Astrocyte (in vitro differentiated cells and primary cell): Measurements from ENCODE around the gene KCND2. TPM values are rescaled to one million over a fixed set of nuclear protein-coding genes. Genes with fewer than 3 reads are reported as not detected.
"Not testable (repeated sequence)": the region's sequence is repeated elsewhere in the genome, so short reads cannot be mapped to it uniquely, and the experiment has no call there.

Experiments
- DNase-seq: peaks from one replicate; pipeline ENCODE4 v3.0.0-alpha.2; 2010; ENCODE audit warnings: low read depth
- FAIRE-seq: peaks from 2 replicates; lab custom pipeline; 2011; peaks lifted over from hg19 to GRCh38; lab: Jason Lieb, UNC
- H2AFZ ChIP-seq: 2 replicates; pipeline ENCODE4 v1.6.0; 2012; ENCODE audit warnings: low read depth, low read length, inconsistent platforms
- H3K27ac ChIP-seq: 2 replicates; pipeline ENCODE4 v1.5.1; 2011; ENCODE audit warnings: low read depth, low read length, inconsistent platforms
- H3K27me3 ChIP-seq: 2 replicates; pipeline ENCODE4 v1.6.0; 2011; ENCODE audit warnings: low read length, inconsistent platforms; ENCODE audit not compliant: insufficient read depth
- H3K36me3 ChIP-seq: 2 replicates; pipeline ENCODE4 v1.5.1; 2011; ENCODE audit warnings: low read length, inconsistent platforms; ENCODE audit not compliant: insufficient read depth
- H3K4me1 ChIP-seq: 2 replicates; pipeline ENCODE4 v1.5.1; 2011; ENCODE audit warnings: low read length, inconsistent platforms; ENCODE audit not compliant: insufficient read depth
- H3K4me2 ChIP-seq: 2 replicates; pipeline ENCODE4 v1.6.0; 2012; ENCODE audit warnings: low read length, inconsistent platforms
- H3K4me3 ChIP-seq: 2 replicates; pipeline ENCODE4 v1.5.1; 2011; ENCODE audit warnings: low read depth, mild to moderate bottlenecking, low read length, inconsistent platforms; ENCODE audit not compliant: insufficient read depth
- H3K79me2 ChIP-seq: 2 replicates; pipeline ENCODE4 v1.6.0; 2012; ENCODE audit warnings: mild to moderate bottlenecking, low read length, inconsistent platforms; ENCODE audit not compliant: insufficient read depth
- H3K9ac ChIP-seq: 2 replicates; pipeline ENCODE4 v1.6.0; 2012; ENCODE audit warnings: mild to moderate bottlenecking, low read length, inconsistent platforms
- H3K9me3 ChIP-seq: 2 replicates; pipeline ENCODE4 v1.5.1; 2012; ENCODE audit warnings: low read depth, mild to moderate bottlenecking, low read length, inconsistent platforms; ENCODE audit not compliant: insufficient read depth
- H4K20me1 ChIP-seq: 2 replicates; pipeline ENCODE4 v1.6.0; 2012; ENCODE audit warnings: low read length, inconsistent platforms; ENCODE audit not compliant: insufficient read depth
- H3K27ac Mint-ChIP-seq: one replicate; pipeline ENCODE4 v1.8.0; 2021; ENCODE audit warnings: mild to moderate bottlenecking, mixed read lengths; ENCODE audit not compliant: unreplicated experiment
- H3K27me3 Mint-ChIP-seq: one replicate; pipeline ENCODE4 v1.8.0; 2021; ENCODE audit warnings: low read depth, mixed read lengths; ENCODE audit not compliant: unreplicated experiment
- H3K36me3 Mint-ChIP-seq: one replicate; pipeline ENCODE4 v1.8.0; 2021; ENCODE audit warnings: low read depth, mixed read lengths; ENCODE audit not compliant: unreplicated experiment
- H3K4me1 Mint-ChIP-seq: one replicate; pipeline ENCODE4 v1.8.0; 2021; ENCODE audit warnings: low read depth, mixed read lengths; ENCODE audit not compliant: unreplicated experiment
- H3K4me3 Mint-ChIP-seq: one replicate; pipeline ENCODE4 v1.8.0; 2021; ENCODE audit warnings: mild to moderate bottlenecking, moderate library complexity, mixed read lengths; ENCODE audit not compliant: unreplicated experiment
- H3K9me3 Mint-ChIP-seq: one replicate; pipeline ENCODE4 v1.8.0; 2021; ENCODE audit warnings: mild to moderate bottlenecking, mixed read lengths; ENCODE audit not compliant: unreplicated experiment
- EZH2 ChIP-seq: IDR thresholded peaks from 2 replicates; pipeline ENCODE4 v1.6.1; 2012; ENCODE audit warnings: mild to moderate bottlenecking, low read length, inconsistent platforms; ENCODE audit not compliant: insufficient read depth
- total RNA-seq: library from RNA; stranded (reverse); gene quantifications from 2 replicates; pipeline ENCODE4 v1.2.1, GENCODE V29; 2021
- TF ChIP-seq, protein P1 (sequence below): IDR thresholded peaks from 2 replicates; pipeline ENCODE4 v1.5.1; 2011; ENCODE audit warnings: low read depth, mild to moderate bottlenecking, inconsistent platforms, low read length, moderate library complexity; ENCODE audit not compliant: insufficient read depth

Gene KCND2
- total RNA-seq, 1 donor from 2014 or later = 0.30 TPM

DNA sequence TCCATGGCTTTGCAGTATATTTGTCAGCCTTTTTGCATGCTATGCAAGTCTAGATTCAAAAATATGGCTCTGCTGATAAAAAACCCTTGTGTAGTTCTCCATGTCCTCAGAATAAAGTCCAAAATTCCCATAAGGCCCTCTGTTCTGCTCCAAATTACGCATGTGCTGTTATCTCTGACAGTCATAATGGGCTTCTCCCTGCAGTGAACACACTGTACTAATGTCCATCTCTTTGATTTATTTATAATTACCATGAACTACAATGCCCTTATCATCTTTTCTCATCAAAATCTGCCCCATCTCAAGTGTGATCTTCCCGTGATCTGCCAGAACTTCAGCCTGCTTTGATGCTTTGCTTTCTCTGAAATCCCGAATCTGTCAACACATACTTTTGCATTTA lies 497.2 kb downstream of the KCND2 start:
- Histone ChIP-seq H2AFZ (no peak overlapping the region), H4K20me1 (no peaks in the 10 kb centered on the region), H3K36me3 (no peaks in the 10 kb centered on the region), H3K27ac (no peak overlapping the region), H3K9ac (no peak overlapping the region), H3K4me3 (no peak overlapping the region), H3K27me3 (no peaks in the 10 kb centered on the region), H3K9me3 (no peaks in the 10 kb centered on the region), H3K4me2 (no peak overlapping the region), H3K79me2 (no peaks in the 10 kb centered on the region), H3K4me1 (no peaks in the 10 kb centered on the region)
- Mint-ChIP-seq H3K4me1 (no peaks in the 10 kb centered on the region), H3K4me3 (no peak overlapping the region), H3K27me3 (no peaks in the 10 kb centered on the region), H3K27ac (no peak overlapping the region), H3K36me3 (no peaks in the 10 kb centered on the region), H3K9me3 (no peaks in the 10 kb centered on the region)
- FAIRE-seq (no peak), DNase-seq (no peak)
- TF ChIP-seq, protein P1, sequence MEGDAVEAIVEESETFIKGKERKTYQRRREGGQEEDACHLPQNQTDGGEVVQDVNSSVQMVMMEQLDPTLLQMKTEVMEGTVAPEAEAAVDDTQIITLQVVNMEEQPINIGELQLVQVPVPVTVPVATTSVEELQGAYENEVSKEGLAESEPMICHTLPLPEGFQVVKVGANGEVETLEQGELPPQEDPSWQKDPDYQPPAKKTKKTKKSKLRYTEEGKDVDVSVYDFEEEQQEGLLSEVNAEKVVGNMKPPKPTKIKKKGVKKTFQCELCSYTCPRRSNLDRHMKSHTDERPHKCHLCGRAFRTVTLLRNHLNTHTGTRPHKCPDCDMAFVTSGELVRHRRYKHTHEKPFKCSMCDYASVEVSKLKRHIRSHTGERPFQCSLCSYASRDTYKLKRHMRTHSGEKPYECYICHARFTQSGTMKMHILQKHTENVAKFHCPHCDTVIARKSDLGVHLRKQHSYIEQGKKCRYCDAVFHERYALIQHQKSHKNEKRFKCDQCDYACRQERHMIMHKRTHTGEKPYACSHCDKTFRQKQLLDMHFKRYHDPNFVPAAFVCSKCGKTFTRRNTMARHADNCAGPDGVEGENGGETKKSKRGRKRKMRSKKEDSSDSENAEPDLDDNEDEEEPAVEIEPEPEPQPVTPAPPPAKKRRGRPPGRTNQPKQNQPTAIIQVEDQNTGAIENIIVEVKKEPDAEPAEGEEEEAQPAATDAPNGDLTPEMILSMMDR = no peak
- no peak for TF ChIP-seq EZH2

DNA sequence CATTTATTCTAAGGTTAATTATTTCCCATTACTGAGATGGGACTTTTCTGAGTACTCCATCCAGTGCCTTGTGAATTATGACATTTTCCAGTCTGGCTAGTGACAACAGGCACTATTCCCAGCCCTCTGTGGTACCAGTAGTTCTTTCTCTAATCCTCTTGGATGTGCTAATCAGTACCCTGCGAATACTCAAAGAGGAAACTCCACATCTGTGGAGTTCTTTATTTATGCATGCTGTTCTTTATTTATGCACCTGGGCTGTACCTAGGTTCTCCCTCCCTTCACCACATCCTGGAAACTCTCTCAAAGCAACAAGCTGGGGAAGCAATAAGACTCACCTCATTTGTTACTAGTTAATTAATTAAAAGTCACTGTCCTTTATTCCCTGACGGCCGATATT lies 501.5 kb downstream of the KCND2 start:
- TF ChIP-seq EZH2 = no peak
- TF ChIP-seq, protein P1 = no peak
- Mint-ChIP-seq H3K36me3 (no peaks in the 10 kb centered on the region), H3K9me3 (no peaks in the 10 kb centered on the region), H3K4me3 (no peak overlapping the region), H3K27ac (no peak overlapping the region), H3K27me3 (no peaks in the 10 kb centered on the region), H3K4me1 (no peaks in the 10 kb centered on the region)
- Histone ChIP-seq H3K9me3 (no peaks in the 10 kb centered on the region), H3K9ac (no peak overlapping the region), H3K4me3 (no peak overlapping the region), H3K27me3 (no peaks in the 10 kb centered on the region), H3K4me1 (no peaks in the 10 kb centered on the region), H4K20me1 (no peaks in the 10 kb centered on the region), H2AFZ (no peak overlapping the region), H3K4me2 (no peak overlapping the region), H3K79me2 (no peaks in the 10 kb centered on the region), H3K27ac (no peak overlapping the region), H3K36me3 (no peaks in the 10 kb centered on the region)
- DNase-seq = no peak
- no peak for FAIRE-seq

DNA sequence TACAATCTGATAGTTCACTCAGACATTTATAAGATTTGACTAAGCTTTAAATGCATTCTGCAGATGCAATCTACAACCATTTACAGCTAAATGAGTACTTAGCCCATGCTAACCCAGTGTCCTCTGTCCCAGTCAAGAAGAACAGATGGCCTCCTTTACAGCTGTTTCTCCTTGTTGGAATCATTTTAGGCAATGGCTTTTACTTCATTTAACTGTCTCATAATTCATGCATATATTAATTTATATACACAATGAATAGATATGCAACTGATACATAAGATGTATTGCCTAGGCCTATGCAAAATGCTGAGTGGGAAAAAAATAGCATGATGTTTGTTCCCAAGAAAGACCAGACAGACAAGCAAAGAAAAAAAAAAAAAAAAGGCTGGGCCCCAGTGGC lies 502.8 kb downstream of the KCND2 start:
- Histone ChIP-seq H3K27ac (no peak overlapping the region), H3K4me3 (no peak overlapping the region), H3K79me2 (no peaks in the 10 kb centered on the region), H3K36me3 (no peaks in the 10 kb centered on the region), H3K9ac (no peak overlapping the region), H3K27me3 (no peaks in the 10 kb centered on the region), H3K4me1 (no peaks in the 10 kb centered on the region), H2AFZ (no peak overlapping the region), H4K20me1 (no peaks in the 10 kb centered on the region), H3K9me3 (no peaks in the 10 kb centered on the region), H3K4me2 (no peak overlapping the region)
- Mint-ChIP-seq H3K9me3 (no peaks in the 10 kb centered on the region), H3K4me3 (no peak overlapping the region), H3K36me3 (no peaks in the 10 kb centered on the region), H3K27ac (no peak overlapping the region), H3K27me3 (no peaks in the 10 kb centered on the region), H3K4me1 (no peaks in the 10 kb centered on the region)
- no peak for FAIRE-seq
- no peak for DNase-seq
- TF ChIP-seq, protein P1 = no peak
- TF ChIP-seq EZH2 = no peak

DNA sequence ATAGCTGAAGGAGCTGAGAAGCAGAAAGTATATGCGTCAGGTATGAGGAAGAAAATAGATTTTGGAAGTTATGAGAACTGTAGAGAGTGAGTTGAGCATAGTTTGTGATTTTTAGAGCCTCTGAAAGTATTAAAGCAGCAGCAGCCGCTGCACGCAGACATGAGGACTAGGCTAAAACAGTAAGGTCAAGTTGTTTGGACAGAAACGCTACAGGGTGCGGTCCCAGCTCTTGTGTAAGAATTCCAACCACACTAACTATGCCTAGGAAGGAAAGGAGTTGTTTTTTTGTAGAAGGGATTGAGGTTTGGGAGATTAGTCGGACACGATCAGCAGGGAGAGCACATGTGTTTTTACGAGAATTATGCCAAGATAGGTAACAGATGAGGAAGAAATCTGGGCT lies 506.1 kb downstream of the KCND2 start:
- not testable (repeated sequence) for H3K36me3 Mint-ChIP-seq, H3K27me3 ChIP-seq, H4K20me1 ChIP-seq, DNase-seq, H3K4me1 ChIP-seq, H3K79me2 ChIP-seq, H3K9ac ChIP-seq, H3K36me3 ChIP-seq, FAIRE-seq, H3K27me3 Mint-ChIP-seq, H3K4me3 ChIP-seq, H3K9me3 Mint-ChIP-seq, H3K4me3 Mint-ChIP-seq, H3K27ac ChIP-seq, H3K9me3 ChIP-seq, H3K4me2 ChIP-seq, H2AFZ ChIP-seq, H3K27ac Mint-ChIP-seq, H3K4me1 Mint-ChIP-seq
